Epidermal melanocyte (primary cell): ENCODE results near the gene TMEM266.

Source experiments
- DNase-seq: peaks from one replicate; pipeline ENCODE4 v3.0.0; 2011; ENCODE audit warnings: low spot score; ENCODE audit not compliant: insufficient read length

Gene TMEM266

GRCh38 chr15:76235186-76235826 is 175.5 kb downstream of the TMEM266 start:
- DNase-seq = no peak

- no peak for DNase-seq
Observed at GRCh38 chr15:76236350-76236749, 176.6 kb downstream of the TMEM266 start.

GRCh38 chr15:76239786-76240185 is 180.0 kb downstream of the TMEM266 start:
- DNase-seq = no peak

- DNase-seq = no peak
Observed at GRCh38 chr15:76245072-76245610, 185.4 kb downstream of the TMEM266 start.

- DNase-seq = no peak
Observed at GRCh38 chr15:76251717-76252116, 191.9 kb downstream of the TMEM266 start.

- DNase-seq = no peak
Observed at GRCh38 chr15:76252249-76252648, 192.5 kb downstream of the TMEM266 start.

- no peak for DNase-seq
Observed at GRCh38 chr15:76253691-76254473, 194.1 kb downstream of the TMEM266 start.
